Effector CD8-positive, alpha-beta T cell (primary cell): ENCODE data around the gene PDHX.

ENCODE experiments used
- DNase-seq: peaks from one replicate; lab custom pipeline; 2025; lab: John Stamatoyannopoulos, UW

PDHX gene

DNA sequence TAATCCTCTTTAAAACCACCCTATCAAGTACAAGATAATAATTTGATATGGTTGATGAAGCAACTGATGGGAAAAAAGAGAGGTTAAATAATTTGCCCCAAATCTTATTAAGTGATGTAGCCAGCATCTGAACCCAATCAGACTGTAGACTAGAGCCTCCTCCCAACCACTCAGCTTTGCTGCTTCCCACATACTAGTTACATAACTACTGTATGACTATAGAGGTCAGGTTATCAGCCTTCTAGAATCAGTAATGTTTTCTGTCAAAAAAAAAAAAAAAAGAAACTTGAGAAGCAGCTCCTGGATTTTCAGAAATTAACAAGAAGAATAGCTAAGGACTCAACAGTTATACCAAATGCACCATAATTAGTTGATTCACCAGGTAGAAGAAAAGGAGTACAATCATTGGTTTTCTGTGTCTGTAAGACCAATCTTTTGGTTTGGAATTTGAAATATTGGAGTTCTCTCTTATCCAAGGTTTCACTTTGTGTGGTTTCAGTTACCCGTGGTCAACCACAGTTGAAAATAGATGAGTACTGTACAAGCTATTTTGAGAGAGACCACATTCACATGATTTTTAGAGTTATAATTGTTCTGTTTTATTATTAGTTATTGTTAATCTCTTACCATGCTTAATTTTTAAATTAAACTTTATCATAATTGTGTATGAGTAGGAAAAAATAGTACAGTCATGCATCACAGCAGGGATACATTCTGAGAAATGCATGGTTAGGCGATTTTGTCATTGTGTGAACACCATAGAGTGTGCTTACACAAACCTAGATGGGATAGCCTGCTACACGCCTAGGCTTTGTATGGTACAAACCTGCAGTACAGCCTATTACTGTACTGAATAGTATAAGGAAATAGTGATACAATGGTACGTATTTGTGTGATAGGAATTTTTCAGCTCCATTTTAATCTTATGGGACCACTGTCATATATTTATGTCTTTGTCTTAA, 72.2 kb downstream of the PDHX start:
- DNase-seq: no peak

DNA sequence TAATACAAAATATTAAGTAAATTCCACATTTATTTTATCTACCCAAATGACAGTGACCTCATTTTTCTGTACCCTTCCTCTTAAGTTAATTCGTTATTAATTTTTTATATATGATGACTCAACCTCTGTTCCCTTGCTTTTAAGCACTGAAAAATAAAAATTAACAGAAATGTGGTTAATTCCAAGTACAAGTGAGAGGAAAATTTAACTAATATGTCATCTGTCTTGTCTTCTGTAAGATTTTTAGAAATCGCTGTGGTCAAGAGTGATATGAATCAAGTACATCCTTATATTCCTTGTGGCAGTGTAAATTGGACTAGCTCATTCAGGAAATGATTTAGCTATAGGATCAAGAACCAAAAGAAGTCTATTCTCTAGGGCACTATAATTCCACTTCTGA, 74.5 kb downstream of the PDHX start:
- no peak for DNase-seq

DNA sequence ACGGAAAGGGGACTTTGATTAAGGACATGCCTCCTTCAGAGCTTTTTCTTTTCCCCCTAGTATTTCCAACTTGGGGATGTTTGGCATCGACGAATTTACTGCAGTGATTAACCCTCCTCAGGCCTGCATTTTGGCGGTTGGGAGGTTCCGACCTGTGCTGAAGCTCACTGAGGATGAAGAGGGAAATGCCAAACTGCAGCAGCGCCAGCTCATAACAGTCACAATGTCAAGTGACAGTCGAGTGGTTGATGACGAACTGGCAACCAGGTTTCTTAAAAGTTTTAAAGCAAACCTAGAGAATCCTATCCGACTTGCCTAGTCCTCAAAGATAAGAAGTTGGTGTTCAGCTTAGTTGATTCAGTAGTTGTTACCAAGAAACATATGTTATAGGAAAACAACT, 78.4 kb downstream of the PDHX start:
- DNase-seq: no peak

DNA sequence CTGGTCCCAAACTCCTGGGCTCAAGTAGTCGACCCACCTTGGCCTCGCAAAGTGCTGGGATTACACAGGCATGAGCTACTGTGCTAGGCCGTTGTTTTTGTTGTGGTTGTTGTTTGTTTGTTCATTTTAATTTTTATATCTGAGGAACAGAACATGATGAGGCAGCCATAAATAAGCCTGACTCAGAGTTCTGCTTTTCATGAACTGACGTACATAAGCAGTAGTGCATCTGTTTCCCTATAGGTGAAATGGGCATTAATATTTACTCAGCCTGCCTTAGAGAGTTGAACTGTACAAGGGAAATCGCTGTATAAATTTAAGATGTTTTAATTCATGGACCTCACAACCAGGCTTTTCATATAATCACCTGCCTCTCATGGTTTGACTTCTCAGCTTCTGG, 80.5 kb downstream of the PDHX start:
- no peak for DNase-seq

DNA sequence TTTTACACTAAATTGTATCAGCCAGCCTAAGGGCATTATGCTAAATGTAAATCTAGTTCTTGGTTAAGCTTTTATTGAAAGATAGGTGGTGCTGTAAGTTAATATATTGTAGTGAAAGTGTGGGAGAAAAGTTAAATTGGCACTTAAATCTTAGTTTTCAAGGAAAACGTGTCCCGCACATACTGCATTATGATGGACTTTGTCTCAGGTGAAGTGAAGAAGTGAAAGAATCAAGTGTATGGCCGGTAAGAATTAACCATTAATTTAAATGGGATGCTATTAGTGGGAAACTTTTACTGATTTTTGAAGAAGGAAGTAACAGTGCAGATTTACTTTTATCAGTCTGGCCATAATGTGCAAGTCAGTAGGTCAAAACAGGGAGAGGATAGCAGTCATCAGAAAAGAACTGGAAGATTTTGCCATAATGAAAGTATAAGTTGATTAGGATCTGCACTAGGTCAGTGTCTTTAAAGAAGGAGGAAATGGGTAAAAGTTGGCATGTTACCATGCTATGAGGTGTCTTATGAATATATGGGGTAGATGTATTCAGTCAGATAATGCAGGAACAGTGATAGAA, 81.6 kb downstream of the PDHX start:
- no peak for DNase-seq

DNA sequence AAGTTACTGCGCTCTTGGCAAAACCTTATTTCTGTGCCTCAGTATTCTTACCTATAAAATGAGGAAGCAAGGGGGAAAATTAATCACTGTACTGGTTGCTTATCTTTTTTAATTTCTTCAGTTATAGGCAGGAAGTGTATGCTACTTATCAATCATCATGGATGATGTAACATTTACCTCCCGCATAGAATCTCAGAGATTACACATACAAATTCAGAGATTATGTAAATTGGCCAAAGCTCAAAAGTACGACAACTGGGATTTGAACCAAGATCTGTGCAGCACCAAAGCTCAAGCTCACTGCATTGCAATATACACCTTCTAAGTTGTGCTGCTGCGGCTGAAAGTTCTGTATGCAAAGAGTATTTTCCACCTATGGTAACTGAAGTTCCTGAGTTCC, 83.0 kb downstream of the PDHX start:
- no peak for DNase-seq

DNA sequence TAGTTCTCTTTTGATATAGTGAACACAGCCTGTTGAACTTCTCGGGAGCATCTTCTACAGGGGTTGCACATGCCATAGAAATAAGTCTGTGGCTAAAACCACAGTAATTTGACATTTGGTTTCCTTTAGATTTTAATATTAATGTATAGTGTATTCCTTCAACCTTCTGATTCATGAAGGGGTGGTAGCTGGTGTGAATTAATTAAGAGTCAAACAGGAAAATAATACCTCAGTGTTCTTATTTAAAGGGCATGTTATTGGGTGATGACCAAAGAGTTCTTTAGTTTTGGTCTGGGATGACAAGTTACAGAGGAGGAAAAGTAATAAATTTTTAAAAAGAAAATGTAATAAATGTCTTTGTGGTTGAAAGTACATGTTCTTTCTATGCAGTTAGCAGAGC, 86.8 kb downstream of the PDHX start:
- no peak for DNase-seq

DNA sequence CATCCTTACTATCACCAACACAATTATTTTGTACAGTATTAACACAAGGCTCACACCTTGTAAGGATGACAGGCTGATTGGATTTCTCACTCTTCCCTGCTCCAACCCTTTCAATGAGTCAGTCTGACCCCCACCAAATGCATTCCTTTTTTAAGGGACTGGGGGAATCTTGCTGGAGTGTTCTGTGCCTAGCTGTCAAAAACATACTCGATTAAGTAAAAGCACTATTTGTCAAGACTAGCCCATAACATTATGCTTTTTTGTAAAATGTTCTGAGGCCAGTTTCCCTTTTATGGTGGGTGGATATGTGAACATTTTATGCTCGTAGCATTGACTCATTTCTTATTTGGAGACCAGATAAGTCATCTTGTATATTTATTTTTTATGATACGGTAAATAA, 87.2 kb downstream of the PDHX start:
- DNase-seq: no peak

DNA sequence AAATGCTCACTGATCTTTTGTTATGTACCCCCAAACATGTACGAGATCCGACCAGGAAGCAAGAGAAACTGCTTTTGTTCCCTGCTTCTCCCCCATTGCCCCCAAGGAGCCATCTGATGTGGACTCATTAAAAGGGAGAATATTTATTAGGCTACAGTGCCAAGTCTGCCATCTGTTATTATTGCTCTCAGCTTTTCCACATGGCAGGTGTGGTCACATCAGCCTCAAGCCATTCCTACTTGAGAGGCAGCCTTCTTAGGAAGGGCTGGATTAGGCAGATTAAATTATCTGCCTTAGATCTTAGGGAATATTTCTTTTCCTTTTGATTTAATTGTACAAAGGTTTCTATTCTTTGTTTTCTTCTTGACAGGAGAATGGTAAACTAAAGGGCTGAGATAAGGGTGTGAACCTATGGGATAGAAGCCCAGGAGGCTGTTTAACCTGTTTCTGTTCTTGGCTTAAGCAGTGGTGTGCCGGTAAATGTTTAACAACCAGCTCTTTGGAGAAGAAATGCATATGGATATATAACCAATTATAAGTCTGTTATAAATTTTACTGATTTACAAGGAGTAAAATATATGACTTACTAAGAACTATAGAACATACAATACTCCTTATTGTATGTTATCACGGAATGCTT, 88.8 kb downstream of the PDHX start:
- DNase-seq: no peak

DNA sequence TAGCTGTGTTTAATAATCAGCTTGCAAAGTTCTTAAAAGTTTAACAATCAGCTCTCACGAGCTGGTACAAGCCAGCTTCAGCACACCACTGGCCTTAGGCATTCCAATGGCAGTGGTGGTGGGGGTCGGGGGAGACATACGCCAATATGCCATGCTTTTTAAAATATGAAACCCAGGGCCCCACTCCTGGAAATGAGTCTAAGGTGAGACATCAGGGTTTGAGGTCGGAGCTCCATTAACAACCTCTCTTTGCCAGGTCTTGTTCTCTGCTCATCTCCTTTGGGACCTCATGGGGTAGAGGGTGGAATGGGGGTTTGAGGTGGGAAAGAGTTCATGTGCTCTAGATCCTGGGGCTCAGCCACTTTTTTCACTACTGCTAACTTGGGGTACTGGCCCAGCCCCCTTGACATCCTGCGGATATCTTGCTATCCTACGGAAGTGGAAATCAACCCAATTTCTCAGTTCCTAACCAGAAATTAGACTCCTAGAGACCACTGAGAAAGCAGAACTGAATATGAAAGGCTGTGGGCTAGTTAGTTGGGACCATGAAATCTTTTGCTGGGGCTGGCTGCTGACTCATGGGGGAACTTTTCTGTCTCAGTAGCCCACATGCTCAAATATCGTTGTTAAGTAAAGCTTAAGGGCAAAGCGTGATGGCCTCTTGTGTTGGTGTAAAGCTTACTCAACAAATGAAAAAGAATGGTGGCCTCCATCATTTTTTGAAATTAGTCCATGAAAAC, 90.1 kb downstream of the PDHX start:
- no peak for DNase-seq

DNA sequence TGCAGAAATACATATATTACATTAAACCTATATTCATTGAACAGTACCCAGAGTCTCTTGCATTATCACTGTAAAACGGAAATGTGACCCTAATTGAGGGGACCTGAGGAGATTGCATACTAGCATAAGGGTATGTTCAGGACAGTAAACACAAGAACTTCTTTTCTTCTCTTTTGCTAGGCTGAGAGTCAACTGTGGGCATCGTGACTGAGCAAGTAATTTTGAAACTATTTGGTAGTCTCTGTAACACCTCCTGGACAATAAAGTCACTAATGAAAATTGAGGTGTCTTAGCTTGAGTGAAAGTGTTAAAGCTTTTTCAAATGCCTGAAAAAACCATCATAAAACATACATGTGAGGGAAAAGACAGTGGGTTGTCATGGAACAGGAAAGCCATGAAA, 90.9 kb downstream of the PDHX start:
- DNase-seq: no peak

DNA sequence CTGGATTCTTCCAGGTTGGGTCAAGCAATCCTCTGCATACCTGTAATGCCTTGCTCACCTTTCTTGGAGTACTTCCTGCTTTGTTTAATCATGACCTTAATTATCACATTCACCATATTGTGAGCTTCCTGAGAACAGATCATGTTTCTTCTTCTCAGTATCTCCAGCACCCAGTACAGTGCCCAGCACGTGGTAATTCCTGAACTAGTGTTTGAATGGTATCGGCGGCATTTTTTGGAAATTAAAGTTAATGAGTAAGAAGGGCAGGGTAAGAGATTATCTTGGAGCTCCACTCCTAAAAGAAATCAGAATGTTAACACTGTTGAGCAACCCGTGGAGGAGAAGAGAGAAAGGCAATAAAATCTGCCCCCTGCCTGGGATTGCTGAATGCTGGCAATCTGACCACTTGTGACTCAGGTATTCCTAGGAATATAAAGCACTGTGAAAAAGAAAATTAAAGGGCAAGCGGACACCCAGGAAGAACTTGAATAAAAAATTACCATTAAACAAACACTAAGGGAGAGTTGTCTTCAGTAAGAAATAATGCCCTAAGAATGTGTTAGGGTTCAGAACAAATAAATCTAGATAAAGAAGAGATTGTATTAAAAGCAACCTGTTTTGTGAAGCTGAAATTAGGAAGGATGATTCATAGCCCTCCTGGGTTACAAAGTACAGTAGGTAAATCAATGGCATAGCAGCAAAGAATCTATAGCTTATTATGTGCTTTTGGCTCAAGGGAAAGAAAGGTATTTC, 92.9 kb downstream of the PDHX start:
- DNase-seq: no peak

DNA sequence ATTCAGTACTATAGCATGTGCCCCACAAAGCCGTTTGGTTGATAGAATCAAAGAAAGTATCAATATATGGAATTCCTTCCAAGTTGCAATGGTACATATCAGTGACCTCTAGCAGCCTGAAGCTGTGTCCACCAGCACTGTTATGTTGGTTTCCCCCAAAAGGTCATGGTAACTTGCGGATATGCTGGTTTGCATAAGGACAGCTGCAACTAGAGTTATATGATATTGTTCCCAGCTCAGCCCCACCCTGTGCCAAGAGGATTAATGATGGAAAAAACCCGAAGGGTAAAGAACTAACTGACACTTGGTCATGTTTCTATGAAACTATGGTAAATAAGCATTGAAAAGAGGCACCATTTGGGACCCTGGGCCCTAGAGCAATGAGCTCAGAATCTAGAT, 93.5 kb downstream of the PDHX start:
- DNase-seq: no peak

DNA sequence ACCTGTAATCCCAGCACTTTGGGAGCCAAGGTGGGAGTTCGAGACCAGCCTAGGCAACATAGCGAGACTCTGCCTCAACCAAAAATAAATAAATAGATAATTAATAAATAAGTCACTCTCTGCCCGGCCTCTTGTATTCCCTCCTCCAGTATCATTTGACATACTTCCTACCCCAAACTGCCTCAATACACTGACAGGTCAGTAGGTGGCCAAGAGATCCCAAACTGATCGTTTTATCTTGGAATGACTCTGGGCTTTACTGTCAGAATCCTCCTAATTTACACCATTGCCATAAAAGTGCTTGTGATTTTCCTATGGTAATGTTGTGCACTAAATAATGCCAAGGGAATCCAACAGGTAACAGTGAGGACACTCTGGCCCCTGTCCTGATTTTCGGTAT, 94.2 kb downstream of the PDHX start:
- DNase-seq: no peak

DNA sequence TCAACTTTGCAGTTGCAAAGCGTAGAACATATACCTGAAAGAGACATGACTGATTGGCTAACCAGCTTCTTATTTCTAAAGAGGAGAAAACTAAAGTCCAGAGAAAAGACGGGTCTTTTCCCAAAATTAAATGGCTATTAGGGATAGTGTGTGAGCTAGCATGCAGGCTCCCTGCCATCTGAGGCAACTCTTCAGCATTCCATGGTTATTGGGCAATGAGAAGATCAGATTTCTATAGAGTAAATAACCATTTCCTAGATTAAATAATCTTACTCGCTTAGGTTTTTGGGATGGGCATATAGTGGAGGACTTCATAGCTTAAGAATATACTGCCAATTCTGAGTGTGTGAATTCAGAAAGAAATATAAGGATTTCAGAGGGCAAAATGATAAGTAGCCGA, 95.0 kb downstream of the PDHX start:
- DNase-seq: no peak

DNA sequence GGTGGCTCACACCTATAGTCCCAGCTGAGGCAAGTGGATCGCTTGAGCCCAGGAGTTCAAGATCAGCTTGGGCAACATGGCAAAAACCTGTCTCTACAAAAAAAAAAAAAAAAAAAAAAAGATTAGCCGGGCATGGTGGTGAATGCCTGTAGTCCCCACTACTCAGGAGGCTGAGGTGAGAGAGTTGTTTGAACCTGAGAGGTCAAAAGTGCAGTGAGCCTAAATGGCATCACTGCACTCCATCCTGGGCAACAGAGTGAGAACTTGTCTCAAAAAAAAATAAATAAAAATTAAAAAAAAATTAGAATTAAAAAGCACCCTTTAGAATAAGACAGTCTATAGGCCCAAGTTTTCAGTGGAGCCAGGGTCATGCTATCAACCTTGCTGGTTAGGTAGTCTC, 95.5 kb downstream of the PDHX start:
- DNase-seq: no peak

DNA sequence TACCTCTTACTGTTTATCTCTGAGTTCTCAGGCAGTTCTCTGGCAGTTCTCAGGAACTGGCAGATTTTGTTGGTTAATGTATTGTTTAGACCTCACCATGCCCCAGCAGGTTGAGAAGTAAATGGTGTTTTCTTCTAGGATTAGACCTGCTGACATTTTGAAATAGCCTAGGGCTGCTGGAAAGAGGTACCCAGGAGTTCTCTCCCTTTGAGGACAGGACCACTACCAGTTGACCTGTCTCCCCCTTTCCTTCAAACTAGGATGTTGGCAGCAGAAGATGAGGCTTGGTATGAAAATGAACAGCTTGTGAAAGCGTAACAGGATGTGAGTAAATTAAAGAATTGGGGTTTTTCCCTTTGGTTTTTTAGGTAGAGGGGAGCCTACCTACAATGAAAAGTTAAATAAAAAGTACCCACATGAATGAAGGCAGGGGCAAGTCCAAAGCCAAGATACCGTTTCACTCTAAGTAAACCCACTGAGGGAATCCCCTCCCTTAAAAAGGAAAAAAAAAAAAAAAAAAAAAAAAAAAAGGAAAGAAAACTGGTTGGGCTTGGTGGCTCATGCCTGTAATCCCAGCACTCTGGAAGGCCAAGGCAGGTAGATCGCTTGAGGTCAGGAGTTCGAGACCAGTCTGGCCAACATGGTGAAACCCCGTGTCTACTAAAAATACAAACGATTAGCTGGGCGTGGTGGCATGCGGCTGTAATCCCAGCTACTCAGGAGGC, 96.2 kb downstream of the PDHX start:
- DNase-seq: no peak

DNA sequence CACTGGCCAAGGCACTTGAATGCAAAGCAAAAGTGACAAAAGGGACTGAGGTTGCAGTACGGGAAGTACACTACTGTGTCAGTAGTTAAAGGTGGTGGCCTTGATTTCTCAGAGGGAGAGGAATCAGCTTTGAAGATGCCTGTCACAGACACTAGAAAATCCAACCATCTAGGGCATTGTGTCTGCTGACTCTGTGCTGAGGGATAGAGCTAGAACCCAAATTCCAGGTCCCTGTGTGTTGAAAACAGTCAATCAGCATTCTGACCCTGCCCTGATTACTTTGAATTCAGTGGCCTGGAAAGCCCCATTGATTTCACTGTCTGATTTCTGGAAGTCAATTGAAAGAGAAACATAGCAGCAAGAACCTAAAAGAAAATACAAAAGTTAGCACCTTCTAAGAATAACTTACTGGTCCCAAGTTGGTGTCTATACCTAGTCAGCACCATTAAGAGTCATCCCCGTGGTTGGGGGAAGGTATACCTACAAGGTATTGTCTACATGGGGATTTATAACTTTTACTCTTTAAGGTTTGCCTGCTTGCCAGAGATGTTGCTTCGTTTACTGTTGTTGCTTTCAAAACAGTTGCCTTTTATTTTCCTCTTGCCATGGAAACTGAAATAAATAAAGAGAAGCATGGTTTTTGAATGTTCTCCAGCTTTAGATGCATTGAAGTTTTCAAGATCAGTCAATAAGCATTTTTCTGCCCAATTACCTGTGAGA, 97.3 kb downstream of the PDHX start:
- DNase-seq: no peak

DNA sequence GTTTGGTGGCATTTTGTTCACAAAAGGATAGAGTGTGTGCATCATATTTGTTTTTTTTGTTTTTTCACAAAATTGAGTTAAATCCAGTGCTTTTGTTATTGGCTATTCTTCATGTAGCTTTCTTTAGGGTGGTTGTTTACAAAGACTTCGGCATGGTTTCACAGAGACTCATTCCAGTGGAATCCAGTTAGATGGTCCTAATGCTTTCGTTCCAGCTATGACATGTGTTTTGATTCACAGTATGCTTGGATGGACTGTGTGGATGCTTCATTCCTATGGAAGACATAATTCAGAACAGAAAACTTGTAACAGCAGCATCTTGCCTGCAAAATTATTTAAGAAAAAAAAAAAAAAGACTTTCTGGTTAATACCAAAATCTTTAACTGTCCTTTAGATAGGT, 97.9 kb downstream of the PDHX start:
- no peak for DNase-seq

DNA sequence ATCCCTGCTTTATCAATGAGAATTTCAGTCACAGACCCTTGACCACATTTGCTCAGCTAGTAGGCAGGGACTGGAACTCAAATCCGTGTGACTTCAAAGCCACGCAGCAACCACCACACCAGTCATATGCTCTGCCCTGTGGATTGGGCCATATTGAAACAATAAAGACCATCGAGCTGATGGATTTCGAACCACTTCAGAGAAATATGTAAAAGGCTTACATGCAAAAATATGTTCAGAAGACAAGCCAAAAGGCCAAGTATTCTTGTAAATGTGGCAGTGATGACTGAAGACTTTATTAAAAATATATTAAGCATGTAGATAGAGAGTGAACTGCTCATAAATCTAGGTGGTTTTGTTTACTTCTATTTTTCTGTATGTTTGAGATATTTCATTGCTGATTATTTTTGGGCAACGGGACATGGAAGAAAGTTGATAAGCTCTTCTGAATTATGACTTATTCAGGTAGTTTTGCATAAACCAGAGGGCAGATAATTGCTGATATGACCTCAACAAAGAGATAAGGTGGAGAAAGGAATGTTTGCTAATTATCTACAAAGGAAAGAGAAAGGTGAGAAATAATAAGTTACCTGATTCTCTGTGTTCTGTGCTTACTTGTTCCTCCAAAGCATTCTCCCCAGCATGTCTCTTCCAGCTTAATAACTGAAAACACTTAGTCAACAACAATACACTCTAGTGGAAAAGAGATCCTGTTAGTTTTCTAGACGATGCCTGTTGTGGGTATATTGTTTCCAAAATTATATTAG, 99.4 kb downstream of the PDHX start:
- DNase-seq: no peak
